ENCODE data around the gene B4GALNT2. TPM values are rescaled to one million over a fixed set of nuclear protein-coding genes. Genes with fewer than 3 reads are reported as not detected.
A peak's percentile ranks its signal among the peaks of the same experiment; 100 is the strongest.
"Not testable (repeated sequence)": the region's sequence is repeated elsewhere in the genome, so short reads cannot be mapped to it uniquely, and the experiment has no call there.

The B4GALNT2 gene
- total and polyA plus RNA-seq, 2 experiments from 2014 or later = not detected

GRCh38 chr17:49157784-49158183 is 25.2 kb downstream of the B4GALNT2 start:
- no peak overlapping the region for H3K4me2 ChIP-seq (ENCODE audit: unreplicated experiment)
- no peaks in the 10 kb centered on the region for H3K4me1 ChIP-seq (ENCODE audit: insufficient read depth)
- H3K9ac ChIP-seq = no peak overlapping the region
- DNase-seq = peak; percentile 22
- H3K27ac ChIP-seq = no peak overlapping the region
- peaks cover 31% of the 10 kb centered on the region for H3K27me3 ChIP-seq (replicated peaks; ENCODE audit: insufficient read depth)
- in situ Hi-C loops (cut with MboI) = no loop called here
- no peaks in the 10 kb centered on the region for H3K79me2 ChIP-seq (ENCODE audit: insufficient read depth)
- H3K9me2 ChIP-seq (ENCODE audit: insufficient read depth) = no peaks in the 10 kb centered on the region
- H3K36me3 ChIP-seq (ENCODE audit: low read depth) = no peaks in the 10 kb centered on the region
- no peak overlapping the region for H2AFZ ChIP-seq
- H3K9me3 ChIP-seq (ENCODE audit: low read depth) = no peaks in the 10 kb centered on the region
- 65 to 70% methylated on average over 8 of the region's 8 CpGs for WGBS, 2 experiments (ENCODE audit: low coverage in 1 of 2, low lambda C conversion rate in 2 of 2, missing lambda C conversion rate in 2 of 2)
- no peaks in the 10 kb centered on the region for H4K20me1 ChIP-seq (ENCODE audit: insufficient read depth)
- H3F3A ChIP-seq (ENCODE audit: insufficient read depth) = no peaks in the 10 kb centered on the region
- H3K4me3 ChIP-seq = no peak overlapping the region
- TF ChIP-seq EZH2 (IDR thresholded peaks at IDR 0.05; ENCODE audit: insufficient read depth, poor library complexity, severe bottlenecking) (no peak), EZH2phosphoT487 (IDR thresholded peaks at IDR 0.05; ENCODE audit: insufficient read depth, low read depth) (no peak)

- Histone ChIP-seq H3K4me3 (no peak overlapping the region), H4K20me1 (ENCODE audit: insufficient read depth) (no peaks in the 10 kb centered on the region), H2AFZ (no peak overlapping the region), H3K36me3 (ENCODE audit: low read depth) (no peaks in the 10 kb centered on the region), H3K27me3 (replicated peaks; ENCODE audit: insufficient read depth) (peaks cover 33% of the 10 kb centered on the region; the same call in 1 of the 2 replicates), H3K9me3 (ENCODE audit: low read depth) (no peaks in the 10 kb centered on the region), H3K79me2 (ENCODE audit: insufficient read depth) (no peaks in the 10 kb centered on the region), H3F3A (ENCODE audit: insufficient read depth) (no peaks in the 10 kb centered on the region), H3K4me2 (ENCODE audit: unreplicated experiment) (no peak overlapping the region), H3K4me1 (ENCODE audit: insufficient read depth) (no peaks in the 10 kb centered on the region), H3K9me2 (ENCODE audit: insufficient read depth) (no peaks in the 10 kb centered on the region), H3K27ac (no peak overlapping the region), H3K9ac (no peak overlapping the region)
- DNase-seq = no peak
- 40 to 43% methylated on average over 4 of the region's 4 CpGs for WGBS, 2 experiments (ENCODE audit: low coverage in 1 of 2, low lambda C conversion rate in 2 of 2, missing lambda C conversion rate in 2 of 2)
- TF ChIP-seq EZH2 (IDR thresholded peaks at IDR 0.05; ENCODE audit: insufficient read depth, poor library complexity, severe bottlenecking) = no peak
- no peak for TF ChIP-seq EZH2phosphoT487 (IDR thresholded peaks at IDR 0.05; ENCODE audit: insufficient read depth, low read depth)
- in situ Hi-C loops (cut with MboI) = no loop called here
Measured at GRCh38 chr17:49162866-49163265, 30.3 kb downstream of the B4GALNT2 start.

- TF ChIP-seq EZH2 (IDR thresholded peaks at IDR 0.05; ENCODE audit: insufficient read depth, poor library complexity, severe bottlenecking) (no peak), EZH2phosphoT487 (IDR thresholded peaks at IDR 0.05; ENCODE audit: insufficient read depth, low read depth) (no peak)
Measured at GRCh38 chr17:49165143-49165542, 32.6 kb downstream of the B4GALNT2 start.

GRCh38 chr17:49168706-49169105 is 36.1 kb downstream of the B4GALNT2 start:
- Histone ChIP-seq H3K4me3 (no peak overlapping the region), H3K9me3 (ENCODE audit: low read depth) (no peaks in the 10 kb centered on the region), H3K27me3 (replicated peaks; ENCODE audit: insufficient read depth) (peaks cover 35% of the 10 kb centered on the region), H3K4me2 (ENCODE audit: unreplicated experiment) (no peak overlapping the region), H3K36me3 (ENCODE audit: low read depth) (no peaks in the 10 kb centered on the region), H3K79me2 (ENCODE audit: insufficient read depth) (no peaks in the 10 kb centered on the region), H3F3A (ENCODE audit: insufficient read depth) (no peaks in the 10 kb centered on the region), H3K9me2 (ENCODE audit: insufficient read depth) (no peaks in the 10 kb centered on the region), H4K20me1 (ENCODE audit: insufficient read depth) (no peaks in the 10 kb centered on the region), H3K27ac (no peak overlapping the region), H2AFZ (no peak overlapping the region), H3K9ac (no peak overlapping the region), H3K4me1 (ENCODE audit: insufficient read depth) (no peaks in the 10 kb centered on the region)
- TF ChIP-seq EZH2 (IDR thresholded peaks at IDR 0.05; ENCODE audit: insufficient read depth, poor library complexity, severe bottlenecking) = no peak
- TF ChIP-seq EZH2phosphoT487 (IDR thresholded peaks at IDR 0.05; ENCODE audit: insufficient read depth, low read depth) = no peak
- WGBS, 2 experiments (ENCODE audit: low coverage in 1 of 2, low lambda C conversion rate in 2 of 2, missing lambda C conversion rate in 2 of 2) = 49 to 56% methylated on average over 8 to 9 of the region's 9 CpGs
- in situ Hi-C loops (cut with MboI) = no loop called here
- DNase-seq = no peak

More at GRCh38 chr17:49165143-49165542, 32.6 kb downstream of the B4GALNT2 start:
- H3K4me3 ChIP-seq = no peak overlapping the region
- peaks cover 40% of the 10 kb centered on the region for H3K27me3 ChIP-seq (replicated peaks; ENCODE audit: insufficient read depth)
- no peak overlapping the region for H2AFZ ChIP-seq
- WGBS, 2 experiments (ENCODE audit: low coverage in 1 of 2, low lambda C conversion rate in 2 of 2, missing lambda C conversion rate in 2 of 2) = 64% methylated on average over 2 of the region's 2 CpGs
- H3K27ac ChIP-seq = no peak overlapping the region
- no peak for DNase-seq
- H3F3A ChIP-seq (ENCODE audit: insufficient read depth) = no peaks in the 10 kb centered on the region
- H3K4me2 ChIP-seq (ENCODE audit: unreplicated experiment) = no peak overlapping the region
- H4K20me1 ChIP-seq (ENCODE audit: insufficient read depth) = no peaks in the 10 kb centered on the region
- H3K4me1 ChIP-seq (ENCODE audit: insufficient read depth) = no peaks in the 10 kb centered on the region
- in situ Hi-C loops (cut with MboI) = no loop called here
- no peaks in the 10 kb centered on the region for H3K9me3 ChIP-seq (ENCODE audit: low read depth)
- no peaks in the 10 kb centered on the region for H3K9me2 ChIP-seq (ENCODE audit: insufficient read depth)
- H3K9ac ChIP-seq = no peak overlapping the region
- no peaks in the 10 kb centered on the region for H3K79me2 ChIP-seq (ENCODE audit: insufficient read depth)
- no peaks in the 10 kb centered on the region for H3K36me3 ChIP-seq (ENCODE audit: low read depth)

- Histone ChIP-seq H3K4me2 (ENCODE audit: unreplicated experiment) (no peak overlapping the region), H3F3A (ENCODE audit: insufficient read depth) (no peaks in the 10 kb centered on the region), H3K27me3 (replicated peaks; ENCODE audit: insufficient read depth) (peaks cover 31% of the 10 kb centered on the region), H4K20me1 (ENCODE audit: insufficient read depth) (no peaks in the 10 kb centered on the region), H3K9me2 (ENCODE audit: insufficient read depth) (no peaks in the 10 kb centered on the region), H3K9me3 (ENCODE audit: low read depth) (no peaks in the 10 kb centered on the region), H3K9ac (no peak overlapping the region), H3K4me1 (ENCODE audit: insufficient read depth) (no peaks in the 10 kb centered on the region), H3K36me3 (ENCODE audit: low read depth) (no peaks in the 10 kb centered on the region), H3K27ac (no peak overlapping the region), H2AFZ (no peak overlapping the region), H3K79me2 (ENCODE audit: insufficient read depth) (no peaks in the 10 kb centered on the region), H3K4me3 (no peak overlapping the region)
- TF ChIP-seq EZH2 (IDR thresholded peaks at IDR 0.05; ENCODE audit: insufficient read depth, poor library complexity, severe bottlenecking) (no peak), EZH2phosphoT487 (IDR thresholded peaks at IDR 0.05; ENCODE audit: insufficient read depth, low read depth) (no peak)
- DNase-seq = no peak
- in situ Hi-C loops (cut with MboI) = no loop called here
- WGBS, 2 experiments (ENCODE audit: low coverage in 1 of 2, low lambda C conversion rate in 2 of 2, missing lambda C conversion rate in 2 of 2) = 23 to 25% methylated on average over 2 of the region's 2 CpGs
Measured at GRCh38 chr17:49170216-49170615, 37.6 kb downstream of the B4GALNT2 start.

GRCh38 chr17:49170711-49171110 is 38.1 kb downstream of the B4GALNT2 start:
- WGBS, 2 experiments (ENCODE audit: low coverage in 1 of 2, low lambda C conversion rate in 2 of 2, missing lambda C conversion rate in 2 of 2) = 38% methylated on average over 3 of the region's 3 CpGs
- H3K9me2 ChIP-seq (ENCODE audit: insufficient read depth); H3F3A ChIP-seq (ENCODE audit: insufficient read depth); H3K4me2 ChIP-seq (ENCODE audit: unreplicated experiment); H4K20me1 ChIP-seq (ENCODE audit: insufficient read depth); H3K36me3 ChIP-seq (ENCODE audit: low read depth); DNase-seq; in situ Hi-C loops (cut with MboI); H3K79me2 ChIP-seq (ENCODE audit: insufficient read depth); H3K9ac ChIP-seq; H3K9me3 ChIP-seq (ENCODE audit: low read depth); H3K4me1 ChIP-seq (ENCODE audit: insufficient read depth); H2AFZ ChIP-seq; H3K27ac ChIP-seq; H3K4me3 ChIP-seq: not testable (repeated sequence)
- peaks cover 29% of the 10 kb centered on the region for H3K27me3 ChIP-seq (replicated peaks; ENCODE audit: insufficient read depth)

GRCh38 chr17:49175978-49176377 is 43.4 kb downstream of the B4GALNT2 start:
- H3K4me2 ChIP-seq (ENCODE audit: unreplicated experiment); H3K9me3 ChIP-seq (ENCODE audit: low read depth); H3K27ac ChIP-seq; H3K36me3 ChIP-seq (ENCODE audit: low read depth); H3K9me2 ChIP-seq (ENCODE audit: insufficient read depth); H3K4me3 ChIP-seq; H4K20me1 ChIP-seq (ENCODE audit: insufficient read depth); in situ Hi-C loops (cut with MboI); H3K4me1 ChIP-seq (ENCODE audit: insufficient read depth); H2AFZ ChIP-seq; H3K27me3 ChIP-seq (replicated peaks; ENCODE audit: insufficient read depth); H3K9ac ChIP-seq; H3K79me2 ChIP-seq (ENCODE audit: insufficient read depth); DNase-seq; H3F3A ChIP-seq (ENCODE audit: insufficient read depth): not testable (repeated sequence)
- WGBS, 2 experiments (ENCODE audit: low coverage in 1 of 2, low lambda C conversion rate in 2 of 2, missing lambda C conversion rate in 2 of 2) = 64 to 69% methylated on average over 11 of the region's 11 CpGs
